H9 (cell line): Measurements from ENCODE around the gene CADPS. TPM values are rescaled to one million over a fixed set of nuclear protein-coding genes. Genes with fewer than 3 reads are reported as not detected.

Experiments used
- DNase-seq: peaks from one replicate; pipeline ENCODE4 v3.0.0-alpha.2; 2017
- H2AFZ ChIP-seq: one replicate; pipeline ENCODE4 v1.6.1; 2013; ENCODE audit warnings: mild to moderate bottlenecking, low read length, control low read depth, moderate library complexity
- H2AK5ac ChIP-seq: 2 replicates; pipeline ENCODE4 v1.6.1; 2013; ENCODE audit warnings: low read length, control low read depth, mixed read lengths; ENCODE audit not compliant: insufficient read length
- H2BK120ac ChIP-seq: one replicate; pipeline ENCODE4 v1.6.1; 2013; ENCODE audit warnings: low read depth, mild to moderate bottlenecking, low read length, control low read depth, inconsistent platforms; ENCODE audit not compliant: poor library complexity, severe bottlenecking
- H2BK12ac ChIP-seq: 2 replicates; pipeline ENCODE4 v1.6.1; 2013; ENCODE audit warnings: low read length, control low read depth, mixed read lengths, low read depth; ENCODE audit not compliant: insufficient read length
- H2BK15ac ChIP-seq: 2 replicates; pipeline ENCODE4 v1.6.1; 2013; ENCODE audit warnings: low read depth, low read length, control low read depth
- H2BK20ac ChIP-seq: one replicate; pipeline ENCODE4 v1.6.1; 2013; ENCODE audit warnings: low read depth, mild to moderate bottlenecking, low read length, control low read depth, inconsistent platforms; ENCODE audit not compliant: poor library complexity, severe bottlenecking
- H2BK5ac ChIP-seq: 2 replicates; pipeline ENCODE4 v1.6.1; 2013; ENCODE audit warnings: low read length, control low read depth, mixed read lengths; ENCODE audit not compliant: insufficient read length
- H3K14ac ChIP-seq: 2 replicates; pipeline ENCODE4 v1.6.1; 2013; ENCODE audit warnings: low read length, control low read depth; ENCODE audit not compliant: insufficient read depth
- H3K18ac ChIP-seq: 2 replicates; pipeline ENCODE4 v1.6.1; 2013; ENCODE audit warnings: low read depth, mild to moderate bottlenecking, mixed read lengths, low read length, control low read depth; ENCODE audit not compliant: insufficient read length
- H3K23ac ChIP-seq: 2 replicates; pipeline ENCODE4 v1.6.1; 2013; ENCODE audit warnings: low read length, control low read depth, mixed read lengths, low read depth; ENCODE audit not compliant: insufficient read length
- H3K23me2 ChIP-seq: 2 replicates; pipeline ENCODE4 v1.6.1; 2013; ENCODE audit warnings: low read depth, mild to moderate bottlenecking, mixed read lengths, low read length, control low read depth; ENCODE audit not compliant: insufficient read length, poor library complexity, severe bottlenecking
- H3K27ac ChIP-seq: 2 replicates; pipeline ENCODE4 v1.5.1; 2013; ENCODE audit warnings: low read length, control low read depth, mixed read lengths, low read depth; ENCODE audit not compliant: insufficient read length
- H3K27me3 ChIP-seq: 2 replicates; pipeline ENCODE4 v1.6.1; 2013; ENCODE audit warnings: low read length, control low read depth, inconsistent platforms; ENCODE audit not compliant: insufficient read depth
- H3K4ac ChIP-seq: 2 replicates; pipeline ENCODE4 v1.6.1; 2013; ENCODE audit warnings: low read depth, mild to moderate bottlenecking, control low read depth, inconsistent platforms, low read length, moderate library complexity
- H3K4me1 ChIP-seq: 2 replicates; pipeline ENCODE4 v1.6.1; 2013; ENCODE audit warnings: low read length, control low read depth, inconsistent platforms; ENCODE audit not compliant: insufficient read depth
- H3K4me2 ChIP-seq: 2 replicates; pipeline ENCODE4 v1.6.1; 2013; ENCODE audit warnings: low read length, control low read depth, mixed read lengths; ENCODE audit not compliant: insufficient read length, insufficient read depth
- H3K56ac ChIP-seq: 2 replicates; pipeline ENCODE4 v1.6.1; 2013; ENCODE audit warnings: low read depth, mild to moderate bottlenecking, mixed read lengths, low read length, control low read depth; ENCODE audit not compliant: insufficient read length
- H3K79me1 ChIP-seq: 2 replicates; pipeline ENCODE4 v1.6.1; 2013; ENCODE audit warnings: low read depth, mild to moderate bottlenecking, moderate library complexity, low read length, control low read depth, inconsistent platforms; ENCODE audit not compliant: insufficient read depth, poor library complexity, severe bottlenecking
- H3K79me2 ChIP-seq: 2 replicates; pipeline ENCODE4 v1.6.1; 2013; ENCODE audit warnings: low read length, control low read depth, inconsistent platforms; ENCODE audit not compliant: insufficient read depth
- H3K9ac ChIP-seq: 2 replicates; pipeline ENCODE4 v1.6.1; 2013; ENCODE audit warnings: low read length, control low read depth, mixed read lengths; ENCODE audit not compliant: insufficient read length; ENCODE audit errors: extremely low read depth
- H3K9me3 ChIP-seq: one replicate; pipeline ENCODE4 v1.6.1; 2013; ENCODE audit warnings: low read depth, low read length, inconsistent platforms; ENCODE audit not compliant: control insufficient read depth
- H3T11ph ChIP-seq: one replicate; pipeline ENCODE4 v1.6.1; 2013; ENCODE audit warnings: mild to moderate bottlenecking, low read length, control low read depth, inconsistent platforms
- H4K20me1 ChIP-seq: one replicate; pipeline ENCODE4 v1.6.1; 2013; ENCODE audit not compliant: control insufficient read depth, insufficient read length, insufficient read depth
- H4K5ac ChIP-seq: 2 replicates; pipeline ENCODE4 v1.6.1; 2013; ENCODE audit warnings: low read depth, mild to moderate bottlenecking, mixed read lengths, low read length, control low read depth; ENCODE audit not compliant: insufficient read length
- H4K8ac ChIP-seq: replicated peaks from 2 replicates; pipeline ENCODE4 v1.6.1; 2013; ENCODE audit warnings: low read length, control low read depth, mixed read lengths, low read depth; ENCODE audit not compliant: insufficient read length
- H4K91ac ChIP-seq: 2 replicates; pipeline ENCODE4 v1.6.1; 2013; ENCODE audit warnings: low read depth, mild to moderate bottlenecking, moderate library complexity, mixed read lengths, low read length, control low read depth; ENCODE audit not compliant: insufficient read length
- H3K27ac Mint-ChIP-seq, 3 experiments: 2 replicates in 2 of 3; 3 replicates in 1 of 3; pipeline ENCODE4 v1.8.0; 2020 to 2021; ENCODE audit warnings: mixed read lengths in 3 of 3, mild to moderate bottlenecking in 1 of 3, moderate library complexity in 1 of 3
- H3K27me3 Mint-ChIP-seq: 2 replicates; pipeline ENCODE4 v1.8.0; 2021; ENCODE audit warnings: low read depth, mild to moderate bottlenecking, moderate library complexity, mixed read lengths
- H3K36me3 Mint-ChIP-seq, 3 experiments: 2 replicates in 2 of 3; 3 replicates in 1 of 3; pipeline ENCODE4 v1.8.0; 2020 to 2021; ENCODE audit warnings: low read depth in 3 of 3, mixed read lengths in 3 of 3; ENCODE audit not compliant: insufficient read depth in 1 of 3
- H3K4me1 Mint-ChIP-seq, 2 experiments: 2 replicates each; pipeline ENCODE4 v1.8.0; 2020; ENCODE audit warnings: mixed read lengths in 2 of 2
- H3K4me3 Mint-ChIP-seq, 2 experiments: 2 replicates in 1 of 2; 3 replicates in 1 of 2; pipeline ENCODE4 v1.8.0; 2020 to 2021; ENCODE audit warnings: mild to moderate bottlenecking in 2 of 2, mixed read lengths in 2 of 2, moderate library complexity in 1 of 2
- H3K9me3 Mint-ChIP-seq, 2 experiments: 2 replicates in 1 of 2; 3 replicates in 1 of 2; pipeline ENCODE4 v1.8.0; 2020; ENCODE audit warnings: mild to moderate bottlenecking in 2 of 2, mixed read lengths in 2 of 2, moderate library complexity in 1 of 2
- WGBS: extraction: QIAGEN DNeasy Blood & Tissue Kit; methylation state at CpG from one replicate; pipeline ENCODE4 v1.1.7; 2013; ENCODE audit warnings: missing lambda C conversion rate, low lambda C conversion rate, mixed read lengths; ENCODE audit not compliant: insufficient read length; ENCODE audit errors: extremely low coverage; 5-methylcytosine and 5-hydroxymethylcytosine counted together
- total RNA-seq: library from RNA; stranded (reverse); gene quantifications from 2 replicates; pipeline ENCODE4 v1.2.1, GENCODE V29; 2021
- TF ChIP-seq, protein P1 (sequence below): fragments of 200-600 bp; sonication (generic); conservative IDR thresholded peaks from 3 replicates; pipeline ENCODE4 v1.8.0; 2021; ENCODE audit warnings: antibody characterized with exemption, mild to moderate bottlenecking

The CADPS gene
- total RNA-seq, 1 experiment from 2014 or later: 6.6 TPM

DNA sequence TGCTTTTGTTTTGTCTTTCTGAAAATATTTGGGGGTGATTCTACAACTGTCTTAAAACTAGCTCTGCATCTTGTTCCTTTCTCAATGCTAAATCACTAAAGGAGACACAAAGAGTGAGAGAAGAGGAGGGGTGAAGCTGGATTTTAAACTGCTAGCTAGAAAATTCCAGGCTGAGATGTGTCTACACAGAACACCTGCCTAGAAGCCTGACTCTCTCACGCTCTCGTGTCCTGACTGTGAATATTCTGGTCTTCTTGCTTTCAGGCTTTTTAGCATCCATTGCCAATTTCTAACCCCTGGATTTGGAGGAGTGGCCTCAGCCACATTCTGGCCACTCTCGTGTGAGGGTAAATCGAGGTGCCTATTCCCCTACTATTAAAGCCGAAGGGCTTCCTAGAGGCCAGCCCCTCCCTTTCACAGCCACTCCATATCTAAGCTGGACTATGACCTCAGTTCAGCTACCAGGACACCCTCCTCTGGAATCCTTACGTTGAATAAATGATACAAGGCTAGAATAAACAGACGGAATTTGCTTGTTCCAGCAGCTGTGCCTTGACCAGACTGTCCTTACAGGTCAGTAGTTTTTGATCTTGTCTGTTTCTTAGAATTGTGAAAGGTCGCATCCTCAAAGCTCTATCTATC is 353.6 kb downstream of the CADPS start:
- no peak overlapping the region for H3K9ac ChIP-seq
- Mint-ChIP-seq H3K4me3 (no peak overlapping the region), H3K36me3 (no peaks in the 10 kb centered on the region), H3K27me3 (peaks cover 5% of the 10 kb centered on the region), H3K4me1 (peaks cover 0 to under 1% of the 10 kb centered on the region in 2 experiments; a peak in 1 of 4 replicates), H3K27ac (no peak overlapping the region), H3K9me3 (no peaks in the 10 kb centered on the region)
- no peak overlapping the region for H4K5ac ChIP-seq
- no peak overlapping the region for H3K18ac ChIP-seq
- H2AFZ ChIP-seq: no peak overlapping the region
- no peak overlapping the region for H2BK15ac ChIP-seq
- H4K20me1 ChIP-seq: no peaks in the 10 kb centered on the region
- H2BK20ac ChIP-seq: no peak overlapping the region
- no peak overlapping the region for H4K8ac ChIP-seq
- no peaks in the 10 kb centered on the region for H3K4me1 ChIP-seq
- no peak overlapping the region for H2BK12ac ChIP-seq
- no peak overlapping the region for H4K91ac ChIP-seq
- H3K79me1 ChIP-seq: no peaks in the 10 kb centered on the region
- H2AK5ac ChIP-seq: no peak overlapping the region
- no peak overlapping the region for H2BK120ac ChIP-seq
- H3K56ac ChIP-seq: no peak overlapping the region
- no peaks in the 10 kb centered on the region for H3K27me3 ChIP-seq
- H3K9me3 ChIP-seq: no peaks in the 10 kb centered on the region
- H3K14ac ChIP-seq: no peak overlapping the region
- H3T11ph ChIP-seq: no peak overlapping the region
- WGBS: no CpG with 5 or more reads among the region's 8 CpGs
- no peaks in the 10 kb centered on the region for H3K79me2 ChIP-seq
- no peak for DNase-seq
- TF ChIP-seq, protein P1, sequence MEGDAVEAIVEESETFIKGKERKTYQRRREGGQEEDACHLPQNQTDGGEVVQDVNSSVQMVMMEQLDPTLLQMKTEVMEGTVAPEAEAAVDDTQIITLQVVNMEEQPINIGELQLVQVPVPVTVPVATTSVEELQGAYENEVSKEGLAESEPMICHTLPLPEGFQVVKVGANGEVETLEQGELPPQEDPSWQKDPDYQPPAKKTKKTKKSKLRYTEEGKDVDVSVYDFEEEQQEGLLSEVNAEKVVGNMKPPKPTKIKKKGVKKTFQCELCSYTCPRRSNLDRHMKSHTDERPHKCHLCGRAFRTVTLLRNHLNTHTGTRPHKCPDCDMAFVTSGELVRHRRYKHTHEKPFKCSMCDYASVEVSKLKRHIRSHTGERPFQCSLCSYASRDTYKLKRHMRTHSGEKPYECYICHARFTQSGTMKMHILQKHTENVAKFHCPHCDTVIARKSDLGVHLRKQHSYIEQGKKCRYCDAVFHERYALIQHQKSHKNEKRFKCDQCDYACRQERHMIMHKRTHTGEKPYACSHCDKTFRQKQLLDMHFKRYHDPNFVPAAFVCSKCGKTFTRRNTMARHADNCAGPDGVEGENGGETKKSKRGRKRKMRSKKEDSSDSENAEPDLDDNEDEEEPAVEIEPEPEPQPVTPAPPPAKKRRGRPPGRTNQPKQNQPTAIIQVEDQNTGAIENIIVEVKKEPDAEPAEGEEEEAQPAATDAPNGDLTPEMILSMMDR: no peak
- H3K23ac ChIP-seq: no peak overlapping the region
- no peak overlapping the region for H2BK5ac ChIP-seq
- no peak overlapping the region for H3K4ac ChIP-seq
- H3K23me2 ChIP-seq: no peaks in the 10 kb centered on the region
- no peak overlapping the region for H3K27ac ChIP-seq
- H3K4me2 ChIP-seq: no peak overlapping the region
